ENCODE measurements around the gene TAGLN2.

GRCh38 chr1:159959451-159959850, 34.1 kb upstream of the TAGLN2 start:
- TF ChIP-seq CTCF (IDR thresholded peaks at IDR 0.05) (no peak), USF2 (CRISPR knock-in tag; IDR thresholded peaks at IDR 0.05) (no peak), EMX1 (CRISPR knock-in tag; IDR thresholded peaks at IDR 0.05) (no peak), TCF7 (CRISPR knock-in tag; IDR thresholded peaks at IDR 0.05; ENCODE audit: low read depth) (no peak), MAX (CRISPR knock-in tag; IDR thresholded peaks at IDR 0.05) (no peak), USF1 (CRISPR knock-in tag; IDR thresholded peaks at IDR 0.05) (no peak)
- TF ChIP-seq, protein P1, sequence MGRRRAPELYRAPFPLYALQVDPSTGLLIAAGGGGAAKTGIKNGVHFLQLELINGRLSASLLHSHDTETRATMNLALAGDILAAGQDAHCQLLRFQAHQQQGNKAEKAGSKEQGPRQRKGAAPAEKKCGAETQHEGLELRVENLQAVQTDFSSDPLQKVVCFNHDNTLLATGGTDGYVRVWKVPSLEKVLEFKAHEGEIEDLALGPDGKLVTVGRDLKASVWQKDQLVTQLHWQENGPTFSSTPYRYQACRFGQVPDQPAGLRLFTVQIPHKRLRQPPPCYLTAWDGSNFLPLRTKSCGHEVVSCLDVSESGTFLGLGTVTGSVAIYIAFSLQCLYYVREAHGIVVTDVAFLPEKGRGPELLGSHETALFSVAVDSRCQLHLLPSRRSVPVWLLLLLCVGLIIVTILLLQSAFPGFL (CRISPR knock-in tag; IDR thresholded peaks at IDR 0.05; ENCODE audit: borderline replicate concordance) = no peak
- TF ChIP-seq, protein P2, sequence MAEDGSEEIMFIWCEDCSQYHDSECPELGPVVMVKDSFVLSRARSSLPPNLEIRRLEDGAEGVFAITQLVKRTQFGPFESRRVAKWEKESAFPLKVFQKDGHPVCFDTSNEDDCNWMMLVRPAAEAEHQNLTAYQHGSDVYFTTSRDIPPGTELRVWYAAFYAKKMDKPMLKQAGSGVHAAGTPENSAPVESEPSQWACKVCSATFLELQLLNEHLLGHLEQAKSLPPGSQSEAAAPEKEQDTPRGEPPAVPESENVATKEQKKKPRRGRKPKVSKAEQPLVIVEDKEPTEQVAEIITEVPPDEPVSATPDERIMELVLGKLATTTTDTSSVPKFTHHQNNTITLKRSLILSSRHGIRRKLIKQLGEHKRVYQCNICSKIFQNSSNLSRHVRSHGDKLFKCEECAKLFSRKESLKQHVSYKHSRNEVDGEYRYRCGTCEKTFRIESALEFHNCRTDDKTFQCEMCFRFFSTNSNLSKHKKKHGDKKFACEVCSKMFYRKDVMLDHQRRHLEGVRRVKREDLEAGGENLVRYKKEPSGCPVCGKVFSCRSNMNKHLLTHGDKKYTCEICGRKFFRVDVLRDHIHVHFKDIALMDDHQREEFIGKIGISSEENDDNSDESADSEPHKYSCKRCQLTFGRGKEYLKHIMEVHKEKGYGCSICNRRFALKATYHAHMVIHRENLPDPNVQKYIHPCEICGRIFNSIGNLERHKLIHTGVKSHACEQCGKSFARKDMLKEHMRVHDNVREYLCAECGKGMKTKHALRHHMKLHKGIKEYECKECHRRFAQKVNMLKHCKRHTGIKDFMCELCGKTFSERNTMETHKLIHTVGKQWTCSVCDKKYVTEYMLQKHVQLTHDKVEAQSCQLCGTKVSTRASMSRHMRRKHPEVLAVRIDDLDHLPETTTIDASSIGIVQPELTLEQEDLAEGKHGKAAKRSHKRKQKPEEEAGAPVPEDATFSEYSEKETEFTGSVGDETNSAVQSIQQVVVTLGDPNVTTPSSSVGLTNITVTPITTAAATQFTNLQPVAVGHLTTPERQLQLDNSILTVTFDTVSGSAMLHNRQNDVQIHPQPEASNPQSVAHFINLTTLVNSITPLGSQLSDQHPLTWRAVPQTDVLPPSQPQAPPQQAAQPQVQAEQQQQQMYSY (CRISPR knock-in tag; IDR thresholded peaks at IDR 0.05) = no peak
- TF ChIP-seq, protein P3, sequence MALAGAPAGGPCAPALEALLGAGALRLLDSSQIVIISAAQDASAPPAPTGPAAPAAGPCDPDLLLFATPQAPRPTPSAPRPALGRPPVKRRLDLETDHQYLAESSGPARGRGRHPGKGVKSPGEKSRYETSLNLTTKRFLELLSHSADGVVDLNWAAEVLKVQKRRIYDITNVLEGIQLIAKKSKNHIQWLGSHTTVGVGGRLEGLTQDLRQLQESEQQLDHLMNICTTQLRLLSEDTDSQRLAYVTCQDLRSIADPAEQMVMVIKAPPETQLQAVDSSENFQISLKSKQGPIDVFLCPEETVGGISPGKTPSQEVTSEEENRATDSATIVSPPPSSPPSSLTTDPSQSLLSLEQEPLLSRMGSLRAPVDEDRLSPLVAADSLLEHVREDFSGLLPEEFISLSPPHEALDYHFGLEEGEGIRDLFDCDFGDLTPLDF (CRISPR knock-in tag; IDR thresholded peaks at IDR 0.05) = no peak
